NT2/D1 (cell line): ENCODE measurements around the gene B3GNT9.

Source experiments
- DNase-seq: peaks from one replicate; pipeline ENCODE4 v3.0.0-alpha.2; 2011; ENCODE audit warnings: low read depth, low spot score
- H3K27me3 ChIP-seq: 2 replicates; pipeline ENCODE4 v1.6.0; 2011; ENCODE audit warnings: mild to moderate bottlenecking; ENCODE audit not compliant: insufficient read length, insufficient read depth
- H3K36me3 ChIP-seq: 2 replicates; pipeline ENCODE4 v1.6.1; 2011; ENCODE audit warnings: mild to moderate bottlenecking, low read length, mixed read lengths; ENCODE audit not compliant: insufficient read depth, insufficient read length
- H3K4me1 ChIP-seq: 2 replicates; pipeline ENCODE4 v1.5.1; 2011; ENCODE audit not compliant: insufficient read depth, insufficient read length
- H3K4me3 ChIP-seq: 2 replicates; pipeline ENCODE4 v1.5.1; 2011; ENCODE audit warnings: low read depth; ENCODE audit not compliant: insufficient read length
- H3K9ac ChIP-seq: 2 replicates; pipeline ENCODE4 v1.6.0; 2011; ENCODE audit warnings: low read depth; ENCODE audit not compliant: insufficient read length
- H3K9me3 ChIP-seq: 2 replicates; pipeline ENCODE4 v1.5.1; 2011; ENCODE audit warnings: mild to moderate bottlenecking, low read length; ENCODE audit not compliant: insufficient read depth
- SUZ12 ChIP-seq: IDR thresholded peaks from 2 replicates; pipeline ENCODE4 v1.6.1; 2011; ENCODE audit not compliant: insufficient read length, insufficient read depth; ENCODE audit errors: extremely low read depth
- YY1 ChIP-seq: IDR thresholded peaks from 2 replicates; pipeline ENCODE4 v1.6.1; 2011; ENCODE audit not compliant: insufficient read length, insufficient read depth
- ZNF274 ChIP-seq: IDR thresholded peaks from 2 replicates; pipeline ENCODE4 v1.6.1; 2011; ENCODE audit warnings: mild to moderate bottlenecking, low read depth, low read length

B3GNT9 gene, protein sequence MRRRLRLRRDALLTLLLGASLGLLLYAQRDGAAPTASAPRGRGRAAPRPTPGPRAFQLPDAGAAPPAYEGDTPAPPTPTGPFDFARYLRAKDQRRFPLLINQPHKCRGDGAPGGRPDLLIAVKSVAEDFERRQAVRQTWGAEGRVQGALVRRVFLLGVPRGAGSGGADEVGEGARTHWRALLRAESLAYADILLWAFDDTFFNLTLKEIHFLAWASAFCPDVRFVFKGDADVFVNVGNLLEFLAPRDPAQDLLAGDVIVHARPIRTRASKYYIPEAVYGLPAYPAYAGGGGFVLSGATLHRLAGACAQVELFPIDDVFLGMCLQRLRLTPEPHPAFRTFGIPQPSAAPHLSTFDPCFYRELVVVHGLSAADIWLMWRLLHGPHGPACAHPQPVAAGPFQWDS

DNA sequence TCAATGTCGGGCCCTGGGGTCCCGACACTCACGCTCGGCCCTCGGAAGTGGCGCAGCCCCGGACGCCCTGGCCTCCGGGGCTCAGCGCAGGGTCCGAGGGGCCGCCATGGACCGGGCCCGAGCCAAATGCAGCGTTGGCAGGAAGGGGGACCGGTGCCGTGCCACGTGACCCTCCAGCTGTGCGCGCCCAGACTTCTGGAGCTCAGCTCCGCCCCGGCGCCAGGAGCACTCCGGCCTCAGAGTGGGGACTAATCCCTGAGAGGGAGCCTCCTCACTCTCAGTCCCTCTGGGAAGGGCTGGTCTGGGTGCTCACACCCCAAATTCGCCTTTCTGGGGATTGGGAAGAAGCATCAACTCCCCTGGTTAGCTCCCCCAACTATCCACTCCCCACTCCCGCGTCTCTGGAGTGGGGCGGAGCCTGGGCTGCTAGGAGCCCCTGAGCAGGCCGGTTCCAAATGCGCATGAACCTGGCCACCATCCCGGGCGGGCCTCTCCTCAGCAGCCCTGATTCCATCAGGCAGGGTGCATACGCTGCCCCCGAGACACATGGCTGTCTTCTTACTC, at the start of gene B3GNT9:
B3GNT9 (minus strand) TSS at position 166 of the 564 bp plus-strand sequence. CDS start 513 bp downstream, outside the sequence.
- no peak for TF ChIP-seq ZNF274
- TF ChIP-seq YY1, result no peak
- TF ChIP-seq SUZ12, result no peak
- Histone ChIP-seq H3K9me3 (no peaks in the 10 kb centered on the region; the same call in 1 of the 2 replicates), H3K27me3 (peaks cover 37% of the 10 kb centered on the region), H3K9ac (peak within 1 kb of the TSS; percentile 96), H3K36me3 (peaks cover 42% of the 10 kb centered on the region), H3K4me3 (peak within 1 kb of the TSS; percentile 75), H3K4me1 (peaks cover 16% of the 10 kb centered on the region)
- no peak for DNase-seq

DNA sequence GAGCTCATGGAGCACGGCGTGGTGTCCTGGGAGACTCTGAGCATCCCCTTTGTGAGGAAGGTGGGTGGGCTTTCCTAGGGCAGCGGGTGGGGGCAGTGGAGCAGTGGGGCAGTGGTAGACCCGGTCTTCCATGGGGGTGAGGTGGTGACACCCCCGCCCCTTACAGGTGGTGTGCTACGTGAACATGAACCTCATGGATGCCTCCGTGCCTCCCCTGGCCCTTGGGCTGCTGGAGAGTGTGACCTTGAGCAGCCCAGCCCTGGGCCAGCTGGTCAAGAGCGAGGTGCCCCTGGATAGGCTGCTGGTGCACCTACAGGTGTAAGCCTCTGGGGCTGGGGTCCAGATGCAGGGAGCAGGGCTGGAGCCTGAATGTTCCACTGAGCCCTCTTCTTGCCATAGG, 49.7 kb upstream of the B3GNT9 start:
- Histone ChIP-seq H3K36me3 (peaks cover 86% of the 10 kb centered on the region), H3K27me3 (no peaks in the 10 kb centered on the region), H3K4me1 (no peaks in the 10 kb centered on the region), H3K9ac (no peak overlapping the region), H3K4me3 (no peak overlapping the region), H3K9me3 (no peaks in the 10 kb centered on the region)
- no peak for TF ChIP-seq SUZ12
- no peak for TF ChIP-seq YY1
- TF ChIP-seq ZNF274, result no peak
- no peak for DNase-seq

DNA sequence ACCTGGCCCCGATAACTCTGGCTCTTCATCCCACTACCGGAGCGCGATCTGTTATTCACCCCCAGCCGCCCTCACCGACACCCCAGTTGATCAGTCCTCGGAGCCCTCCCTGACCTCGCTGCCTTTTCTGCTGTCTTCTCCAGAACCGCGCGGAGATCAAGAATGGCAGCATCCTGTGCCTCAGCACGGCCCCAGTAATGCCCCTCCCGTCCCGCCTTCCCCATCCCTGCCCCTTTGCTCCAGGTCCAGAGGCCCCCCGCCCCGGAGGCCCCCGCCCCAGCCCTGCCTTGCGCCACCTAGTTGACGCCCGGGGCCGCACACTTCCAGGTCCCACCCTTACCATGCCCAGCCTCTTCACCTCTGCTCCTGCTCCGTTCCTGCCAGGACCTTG, 49.0 kb upstream of the B3GNT9 start:
- TF ChIP-seq YY1 (no peak), SUZ12 (no peak)
- Histone ChIP-seq H3K4me3 (no peak overlapping the region), H3K4me1 (no peaks in the 10 kb centered on the region), H3K9ac (no peak overlapping the region), H3K36me3 (peaks cover 92% of the 10 kb centered on the region), H3K27me3 (no peaks in the 10 kb centered on the region), H3K9me3 (no peaks in the 10 kb centered on the region)
- DNase-seq, result no peak

DNA sequence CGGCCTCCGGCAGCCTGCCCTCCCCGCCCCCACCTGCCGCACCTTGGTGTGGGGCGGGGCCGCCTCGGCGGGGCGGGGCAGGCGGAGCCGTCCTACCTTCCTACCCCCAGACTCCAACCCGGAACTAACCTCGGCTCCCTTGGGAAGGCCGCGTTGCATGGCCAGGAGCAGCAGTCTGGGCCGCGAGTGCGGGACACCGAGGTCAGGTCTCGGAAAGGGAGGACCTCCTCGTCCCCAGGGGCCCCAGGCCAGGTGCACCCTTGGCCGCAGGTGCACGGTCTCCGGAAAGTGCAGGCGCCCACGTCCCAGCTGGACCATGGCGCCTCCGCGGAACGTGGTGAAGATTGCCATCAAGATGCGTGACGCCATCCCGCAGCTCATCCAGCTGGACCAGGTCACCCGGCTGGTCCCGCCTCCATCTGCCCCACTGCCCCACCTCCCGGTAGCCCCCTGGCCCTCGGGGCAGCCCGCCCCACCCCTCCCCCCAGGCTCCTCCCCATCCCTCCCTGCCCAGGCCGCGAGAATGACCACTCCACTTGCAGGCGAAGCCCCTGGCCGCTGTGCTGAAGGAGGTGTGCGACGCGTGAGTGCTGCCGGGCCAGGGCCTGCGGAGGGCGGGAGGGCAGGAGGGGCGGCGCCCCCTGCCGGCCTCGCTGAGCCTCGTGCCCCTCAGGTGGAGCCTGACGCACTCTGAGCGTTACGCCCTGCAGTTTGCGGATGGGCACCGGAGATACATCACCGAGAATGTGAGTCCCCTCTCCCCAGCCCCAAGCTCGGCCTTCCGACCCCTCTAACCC, 48.4 kb upstream of the B3GNT9 start, which contains the start of gene ELMO3:
ELMO3 (plus strand) TSS at position 121 of the 797 bp plus-strand sequence; CDS start at position 317, 196 bp downstream.
- H3K36me3 ChIP-seq, result peaks cover 94% of the 10 kb centered on the region
- TF ChIP-seq YY1 (no peak), ZNF274 (no peak), SUZ12 (no peak)
- no peaks in the 10 kb centered on the region for H3K27me3 ChIP-seq
- no peak for DNase-seq
- H3K4me1 ChIP-seq, result no peaks in the 10 kb centered on the region
- no peaks in the 10 kb centered on the region for H3K9me3 ChIP-seq
- peak within 1 kb of the TSS; percentile 32 for H3K9ac ChIP-seq
- no peak within 1 kb of the TSS for H3K4me3 ChIP-seq

DNA sequence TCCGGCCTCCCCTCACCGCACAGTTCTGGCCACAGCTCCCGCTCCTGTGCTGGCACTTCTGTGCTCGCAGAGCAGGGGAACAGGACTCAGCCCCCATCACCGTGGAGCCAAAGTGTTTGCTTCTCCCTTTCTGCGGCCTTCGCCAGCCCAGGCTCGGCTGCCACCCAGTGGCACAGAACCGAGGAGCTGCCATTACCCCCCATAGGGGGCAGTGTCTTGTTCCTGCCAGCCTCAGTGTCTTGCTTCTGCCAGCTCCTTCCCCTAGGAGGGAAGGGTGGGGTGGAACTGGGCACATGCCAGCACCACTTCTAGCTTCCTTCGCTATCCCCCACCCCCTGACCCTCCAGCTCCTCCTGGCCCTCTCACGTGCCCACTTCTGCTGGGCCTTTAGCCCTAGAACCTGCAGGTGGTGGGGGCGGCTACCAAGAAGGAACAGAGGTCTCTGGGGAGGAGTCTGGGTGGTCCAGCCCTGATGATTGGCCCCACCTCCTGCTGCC, 47.5 kb upstream of the B3GNT9 start:
- peaks cover 94% of the 10 kb centered on the region for H3K36me3 ChIP-seq
- TF ChIP-seq YY1 (no peak), ZNF274 (no peak), SUZ12 (no peak)
- H3K9me3 ChIP-seq, result no peaks in the 10 kb centered on the region
- H3K27me3 ChIP-seq, result no peaks in the 10 kb centered on the region
- H3K4me1 ChIP-seq, result peaks cover under 1% of the 10 kb centered on the region
- no peak overlapping the region for H3K9ac ChIP-seq
- no peak for DNase-seq
- no peak overlapping the region for H3K4me3 ChIP-seq

DNA sequence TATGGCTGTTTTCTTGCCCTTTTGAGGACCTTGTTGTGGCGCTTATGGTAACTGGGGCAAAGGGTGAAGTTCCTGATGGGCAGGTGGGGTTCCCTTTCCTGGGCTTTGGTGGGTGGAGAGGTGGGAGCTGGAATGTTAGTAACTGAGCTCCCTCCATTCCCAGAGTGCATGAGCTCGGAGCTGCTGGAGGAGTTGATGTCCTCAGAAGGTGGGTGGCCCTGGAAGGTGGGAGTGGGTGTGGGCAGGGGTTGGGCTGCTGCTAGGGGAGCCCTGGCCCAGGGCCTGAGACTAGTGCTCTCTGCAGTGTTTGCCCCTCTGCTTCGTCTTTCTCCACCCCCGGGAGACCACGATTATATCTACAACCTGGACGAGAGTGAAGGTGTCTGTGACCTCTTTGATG, 46.9 kb upstream of the B3GNT9 start:
- Histone ChIP-seq H3K4me3 (no peak overlapping the region), H3K9me3 (no peaks in the 10 kb centered on the region), H3K4me1 (peaks cover 6% of the 10 kb centered on the region), H3K36me3 (peaks cover 94% of the 10 kb centered on the region), H3K9ac (no peak overlapping the region), H3K27me3 (no peaks in the 10 kb centered on the region)
- TF ChIP-seq ZNF274 (no peak), SUZ12 (no peak), YY1 (no peak)
- DNase-seq, result no peak

DNA sequence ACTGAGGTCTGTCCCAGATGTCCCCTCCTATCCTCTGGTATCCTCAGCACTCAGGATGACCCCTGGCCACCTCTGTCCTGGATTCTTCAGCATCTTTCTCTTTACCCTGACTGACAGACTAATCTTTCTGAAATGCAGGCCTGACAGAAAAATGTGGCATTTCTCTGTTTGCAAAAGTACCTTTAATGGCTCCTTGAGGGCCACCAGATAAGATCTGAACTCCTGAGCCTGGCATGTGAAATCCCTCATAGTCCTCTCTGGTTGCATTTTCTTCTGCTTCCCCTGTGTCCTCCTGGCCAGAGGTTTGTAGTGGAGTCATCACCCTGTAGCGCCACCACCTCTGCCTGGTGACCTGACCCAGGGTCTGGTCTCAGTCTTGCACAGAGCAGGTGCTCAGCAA, 46.1 kb upstream of the B3GNT9 start:
- Histone ChIP-seq H3K9me3 (no peaks in the 10 kb centered on the region), H3K27me3 (no peaks in the 10 kb centered on the region), H3K4me1 (peaks cover 9% of the 10 kb centered on the region), H3K36me3 (peaks cover 89% of the 10 kb centered on the region), H3K9ac (no peak overlapping the region), H3K4me3 (no peak overlapping the region)
- DNase-seq, result no peak
- TF ChIP-seq ZNF274 (no peak), SUZ12 (no peak), YY1 (no peak)
